HG02970 (cell line): ENCODE data around the gene MAN2B2.

ENCODE experiments used
- ATAC-seq: cut with Tn5 transposase; IDR thresholded peaks from one replicate; pipeline ENCODE4 v1.9.1; 2021; ENCODE audit warnings: mild to moderate bottlenecking, moderate library complexity, moderate number of reproducible peaks; ENCODE audit not compliant: unreplicated experiment, low FRiP score

The MAN2B2 gene

DNA sequence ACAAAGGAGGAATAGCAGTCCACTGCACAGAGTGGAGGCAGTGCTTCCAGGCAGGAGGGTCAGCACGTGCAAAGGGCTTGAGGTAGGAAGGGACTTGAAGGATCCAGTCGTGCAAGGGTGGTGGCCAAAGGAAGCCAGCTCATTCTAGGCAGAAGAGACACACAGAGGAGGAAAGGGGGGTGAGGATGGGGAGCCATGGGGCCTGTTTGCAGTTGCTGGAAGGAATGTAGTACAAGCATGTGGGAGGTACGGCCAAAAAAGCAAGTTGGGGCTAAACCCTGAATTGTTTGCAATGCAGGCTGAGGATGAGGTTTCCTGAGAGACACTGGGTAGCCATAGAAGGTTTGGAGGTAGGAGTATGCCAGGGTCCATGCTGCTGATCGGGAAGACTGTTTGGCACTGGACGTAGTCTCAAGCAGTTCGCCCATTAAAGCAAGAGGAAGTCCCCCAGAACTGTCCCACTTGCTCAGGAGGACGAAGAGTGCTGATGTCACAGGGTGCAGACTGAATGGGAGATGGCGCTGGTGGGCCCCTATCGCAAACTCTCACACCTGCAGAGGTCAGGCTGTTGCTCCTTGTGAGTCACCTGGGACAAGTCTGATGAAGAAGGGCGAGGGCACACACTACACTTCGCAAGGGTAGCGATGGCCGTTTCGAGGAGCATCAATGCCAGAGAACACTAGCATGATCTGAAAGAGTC is 9.1 kb upstream of the MAN2B2 start:
- no peak for ATAC-seq

DNA sequence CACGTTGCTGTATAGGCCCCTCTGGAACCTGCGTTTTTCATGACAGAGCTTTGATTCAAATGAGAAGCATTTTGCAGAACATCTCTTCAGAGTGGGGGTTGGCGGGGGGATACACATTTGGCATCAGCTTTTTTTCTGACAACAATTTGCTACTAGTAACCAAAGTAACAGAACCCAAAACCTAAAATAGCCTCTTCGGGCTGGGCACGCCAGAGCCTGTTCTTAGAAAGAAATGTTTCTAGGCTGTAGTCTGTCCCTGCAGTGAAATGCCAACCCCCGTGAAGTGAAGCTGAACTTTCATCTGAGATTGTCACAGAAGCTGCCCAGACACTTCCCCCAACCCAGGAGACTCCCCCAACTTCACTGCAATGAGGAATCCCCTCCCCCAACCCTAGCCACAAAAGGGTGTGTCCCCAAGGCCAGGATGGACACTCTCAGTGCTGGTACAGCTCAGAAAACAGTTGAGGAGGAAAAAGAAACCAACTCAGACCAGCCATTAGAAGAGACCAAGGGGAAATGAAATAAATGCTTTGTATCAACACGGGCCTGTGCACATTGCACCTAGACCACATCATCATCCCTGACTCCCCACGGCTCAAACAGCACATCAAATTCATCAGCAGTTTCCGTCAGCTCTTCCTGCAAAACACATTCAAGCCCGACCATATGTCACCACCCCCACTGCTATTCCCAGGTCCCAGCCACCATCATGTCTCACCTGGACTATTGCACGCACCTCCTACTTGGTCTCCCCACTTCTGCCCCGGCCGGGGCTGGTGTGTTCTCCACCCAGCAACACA is 8.4 kb upstream of the MAN2B2 start:
- no peak for ATAC-seq

DNA sequence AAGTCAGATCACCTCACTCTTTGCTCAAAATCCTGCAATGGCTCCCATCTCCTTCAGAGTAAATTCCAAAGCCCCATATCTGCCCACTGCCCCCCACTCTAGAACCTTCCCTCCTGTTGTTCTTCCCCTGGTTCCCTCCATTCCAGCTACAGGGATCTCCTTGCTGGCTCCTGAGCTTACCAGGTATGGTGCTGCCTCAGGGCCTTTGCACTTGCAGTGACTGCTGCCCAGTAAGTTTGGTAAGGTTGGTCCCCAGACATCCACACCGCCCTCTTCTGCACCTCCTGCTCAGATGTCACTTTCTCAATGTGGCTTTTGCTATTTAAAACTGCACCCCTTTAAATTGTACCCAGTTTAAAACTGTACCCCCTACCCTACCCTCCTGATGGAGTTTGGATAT is 7.8 kb upstream of the MAN2B2 start:
- no peak for ATAC-seq

DNA sequence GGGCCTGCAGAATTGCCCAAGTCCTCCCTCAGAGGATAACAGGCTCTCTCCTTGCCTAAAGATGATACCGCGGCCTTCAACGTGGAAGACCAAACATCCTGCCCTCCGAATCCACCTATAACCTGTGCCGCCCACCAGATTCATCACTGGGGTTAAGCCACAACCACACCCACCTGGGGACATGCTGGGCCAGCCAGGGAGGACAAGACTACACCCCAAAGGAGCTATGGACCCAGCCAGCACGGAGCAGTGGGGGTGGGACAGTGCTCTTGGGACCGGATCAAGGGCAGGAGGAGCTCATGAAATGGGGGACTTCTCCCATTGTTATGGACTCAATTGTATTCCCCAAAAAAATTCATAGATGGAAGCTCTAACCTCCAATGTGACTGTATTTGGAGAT is 6.8 kb upstream of the MAN2B2 start:
- no peak for ATAC-seq

DNA sequence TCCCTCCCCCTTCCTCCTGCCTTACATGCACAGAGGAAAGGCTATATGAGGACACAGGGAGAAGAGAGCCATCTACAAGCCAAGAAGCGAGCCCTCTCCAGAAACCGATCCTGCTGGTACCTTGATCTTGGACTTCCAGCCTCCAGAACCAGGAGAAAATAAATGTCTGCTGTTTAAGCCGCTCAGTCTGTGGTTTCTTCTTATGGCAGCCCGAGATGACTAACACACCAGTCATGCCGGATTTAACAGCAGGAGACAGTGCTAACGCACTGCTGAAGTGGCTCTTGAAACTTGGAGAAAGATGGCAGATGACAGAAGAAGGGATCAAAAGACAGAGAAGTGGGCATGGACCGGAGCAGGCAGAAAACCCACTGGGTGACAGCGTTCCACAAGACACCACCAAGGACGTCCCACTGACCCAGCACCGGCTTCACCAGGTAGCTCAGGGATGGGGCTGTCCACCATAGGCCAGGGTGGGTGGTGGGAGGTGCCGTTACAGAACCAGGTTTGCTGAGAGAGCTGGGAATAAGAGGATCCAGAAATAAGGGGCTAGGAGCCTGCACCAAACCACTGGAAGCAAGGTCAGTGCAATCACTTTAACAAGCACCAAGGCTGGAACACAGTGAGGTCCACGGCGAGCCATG is 6.2 kb upstream of the MAN2B2 start:
- no peak for ATAC-seq

DNA sequence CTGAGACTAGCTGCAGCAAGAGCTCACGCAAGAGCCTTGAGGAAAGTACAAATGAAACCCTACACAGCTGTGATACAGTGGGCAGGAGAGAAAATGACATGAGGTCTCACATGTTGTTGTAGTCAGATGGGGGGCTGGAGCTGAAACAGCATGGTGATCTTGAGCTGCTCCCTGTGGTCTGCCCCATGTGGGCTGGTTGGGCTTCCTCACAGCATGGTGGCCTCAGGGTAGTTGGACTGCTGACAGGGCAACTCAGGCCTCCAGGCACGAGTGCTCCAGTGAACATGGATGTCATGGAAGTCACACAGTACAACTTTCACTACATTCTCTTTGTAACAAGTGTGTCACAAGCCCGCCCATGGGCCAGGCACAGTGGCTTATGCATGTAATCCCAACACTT is 3.4 kb upstream of the MAN2B2 start:
- no peak for ATAC-seq

DNA sequence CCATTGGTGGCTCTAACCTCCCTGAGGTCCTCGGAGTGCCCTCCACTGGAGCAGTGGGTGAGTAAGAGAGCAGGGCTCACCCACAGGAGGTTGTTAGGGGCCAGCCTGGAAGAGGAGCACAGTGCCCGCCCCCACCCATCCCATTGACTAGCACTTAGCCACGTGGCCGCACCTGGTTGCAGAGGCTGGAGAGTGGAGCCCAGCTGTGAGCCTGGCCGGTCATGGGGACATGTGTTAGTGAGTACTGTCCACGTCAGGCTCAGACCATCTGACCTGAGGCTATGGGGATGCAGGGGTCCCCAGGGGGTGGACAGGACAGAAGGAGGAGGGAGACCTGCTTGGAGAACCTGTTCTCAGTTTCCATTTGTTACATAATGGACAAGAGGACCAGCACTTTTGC is 1.4 kb upstream of the MAN2B2 start:
- no peak for ATAC-seq

DNA sequence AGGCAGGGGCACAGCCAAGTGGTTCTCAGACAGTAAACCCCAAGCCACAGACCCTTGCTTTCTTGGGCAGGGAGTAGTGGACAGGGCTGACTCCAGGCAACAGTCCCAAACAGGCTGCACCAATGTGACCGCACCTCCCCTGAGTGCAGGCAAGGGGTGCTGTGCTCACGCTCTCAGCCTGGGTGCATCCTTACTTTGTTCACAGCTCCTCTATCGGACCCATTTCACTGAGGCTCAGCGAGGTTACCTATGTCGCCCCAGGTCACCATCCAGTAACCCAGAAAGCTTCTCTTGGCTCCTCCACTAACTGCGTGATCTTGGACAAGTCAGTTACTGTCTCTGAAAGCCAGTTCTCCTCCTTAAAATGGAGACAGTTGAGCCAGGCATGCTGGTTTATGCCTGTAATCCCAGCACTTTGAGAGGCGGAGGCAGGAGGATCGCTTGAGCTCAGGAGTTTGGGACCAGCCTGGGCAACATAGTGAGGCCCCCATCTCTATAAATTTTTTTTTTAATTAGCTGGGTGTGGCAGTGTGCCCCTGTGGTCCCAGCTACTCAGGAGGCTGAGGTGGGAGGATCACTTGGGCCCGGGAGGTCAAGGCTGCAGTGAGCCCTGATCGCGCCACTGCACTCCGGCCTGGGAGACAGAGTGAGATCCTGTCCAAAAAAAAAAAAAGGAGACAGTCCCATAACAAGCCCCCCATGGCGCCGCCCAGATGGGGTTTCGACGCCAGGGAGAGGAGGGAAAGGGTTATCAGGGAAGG is 823 bp upstream of the MAN2B2 start:
- no peak for ATAC-seq

DNA sequence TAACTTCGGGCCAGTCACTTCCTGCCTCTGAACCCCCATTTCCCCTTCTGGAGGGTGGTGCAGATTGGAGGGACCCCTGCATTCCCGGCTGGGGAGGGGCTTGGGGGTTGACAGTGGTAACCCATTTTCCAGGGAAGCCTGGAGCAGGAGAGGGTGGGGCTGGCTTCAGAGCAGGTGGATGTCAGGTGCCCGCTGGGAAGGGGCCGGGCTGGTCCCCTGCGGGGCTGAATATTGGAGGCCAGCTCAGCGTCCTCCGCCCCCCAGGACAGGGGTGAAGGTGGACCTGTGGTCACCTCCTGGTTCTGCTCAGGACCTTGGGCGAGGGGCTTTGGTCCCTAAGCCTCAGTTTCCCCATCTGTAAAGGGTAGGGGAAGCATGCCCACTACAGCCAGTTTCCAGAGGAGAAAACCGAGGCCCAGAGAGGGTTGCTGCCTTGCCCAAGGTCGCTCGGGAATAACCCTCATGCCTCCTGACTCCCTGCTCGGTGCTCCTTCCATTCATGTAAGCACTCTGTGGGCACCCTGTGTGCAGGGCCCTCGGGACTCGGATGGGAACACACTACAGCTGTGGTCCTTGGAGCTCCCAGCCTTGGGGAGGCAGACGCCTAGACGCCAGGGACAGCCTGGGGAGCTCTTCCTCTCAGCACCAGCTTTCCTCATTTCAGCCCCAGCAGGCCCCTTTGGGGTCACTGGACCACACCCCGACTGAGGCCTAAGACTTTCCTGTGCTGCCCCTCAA is 683 bp downstream of the MAN2B2 start:
- no peak for ATAC-seq

DNA sequence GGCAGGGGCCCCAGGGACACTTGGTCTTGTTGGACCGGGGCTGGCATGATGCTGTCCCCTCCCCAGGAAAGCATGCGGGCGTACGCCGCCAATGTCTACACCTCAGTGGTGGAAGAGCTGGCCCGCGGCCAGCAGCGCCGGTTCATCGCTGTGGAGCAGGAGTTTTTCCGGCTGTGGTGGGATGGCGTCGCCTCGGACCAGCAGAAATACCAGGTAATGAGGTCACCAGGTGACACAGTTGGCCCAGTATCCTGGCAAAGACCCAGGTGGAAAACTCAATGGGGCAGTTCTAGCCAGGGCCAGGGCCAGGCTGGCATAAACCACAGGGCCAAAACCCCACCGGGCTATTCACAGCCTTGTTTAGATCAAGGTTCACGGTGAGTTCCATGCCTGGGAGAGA is 1.5 kb downstream of the MAN2B2 start:
- ATAC-seq, result no peak

DNA sequence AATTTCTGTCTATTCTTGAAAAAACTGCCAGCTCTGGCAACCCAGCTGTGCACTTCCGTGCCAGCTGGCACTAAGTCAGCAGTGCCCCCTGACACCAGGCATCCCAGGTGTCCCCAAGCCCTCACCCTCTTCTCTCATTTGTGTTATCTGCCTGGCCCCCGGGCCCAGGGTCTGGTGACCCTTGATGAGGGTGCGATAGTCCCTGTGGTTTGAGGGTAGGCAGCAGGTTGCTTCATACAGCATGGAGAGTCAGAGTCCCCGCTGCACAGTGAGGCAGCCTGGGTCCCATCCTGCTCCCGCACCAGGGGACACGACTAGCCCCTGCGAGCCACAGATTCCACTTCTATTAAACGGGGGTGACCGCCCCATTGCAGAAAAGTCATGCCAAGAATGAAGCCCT is 1.9 kb downstream of the MAN2B2 start:
- ATAC-seq, result no peak

DNA sequence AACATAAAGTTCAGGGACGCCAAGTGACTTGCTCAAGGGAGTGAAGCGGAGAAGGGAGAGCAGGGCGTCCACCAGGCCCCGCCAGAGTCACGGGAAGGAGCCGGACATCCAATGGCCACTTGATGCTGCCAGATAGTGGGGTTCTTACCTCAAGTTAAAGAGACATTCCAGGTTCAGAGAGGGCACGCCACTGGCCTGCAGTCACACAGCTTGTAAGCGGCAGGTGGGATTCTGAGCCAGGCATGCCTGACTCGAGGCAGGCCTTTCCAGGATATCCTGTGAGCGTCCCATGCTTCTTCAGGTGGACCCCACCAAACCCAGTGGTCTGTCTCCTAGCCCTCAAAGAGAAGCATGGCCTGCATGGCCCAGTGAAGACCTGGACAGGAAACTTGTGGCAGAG is 2.4 kb downstream of the MAN2B2 start:
- no peak for ATAC-seq

DNA sequence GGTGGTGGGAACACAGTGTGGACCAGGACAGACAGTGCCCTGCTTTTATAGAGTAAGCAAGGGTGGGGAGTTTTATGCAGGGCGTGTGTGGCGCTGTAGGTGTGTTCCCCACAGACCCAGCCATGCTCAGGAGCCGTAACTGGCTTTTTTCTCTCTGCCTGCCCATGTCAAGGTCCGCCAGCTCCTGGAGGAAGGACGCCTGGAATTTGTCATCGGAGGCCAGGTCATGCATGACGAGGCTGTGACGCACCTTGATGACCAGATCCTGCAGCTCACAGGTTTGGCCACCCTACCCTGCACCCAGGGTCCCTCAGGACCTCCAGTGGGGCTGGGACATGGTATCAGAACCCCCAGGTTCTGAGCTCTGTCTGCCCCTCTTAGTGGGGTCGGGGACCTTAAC is 3.2 kb downstream of the MAN2B2 start:
- ATAC-seq, result no peak

DNA sequence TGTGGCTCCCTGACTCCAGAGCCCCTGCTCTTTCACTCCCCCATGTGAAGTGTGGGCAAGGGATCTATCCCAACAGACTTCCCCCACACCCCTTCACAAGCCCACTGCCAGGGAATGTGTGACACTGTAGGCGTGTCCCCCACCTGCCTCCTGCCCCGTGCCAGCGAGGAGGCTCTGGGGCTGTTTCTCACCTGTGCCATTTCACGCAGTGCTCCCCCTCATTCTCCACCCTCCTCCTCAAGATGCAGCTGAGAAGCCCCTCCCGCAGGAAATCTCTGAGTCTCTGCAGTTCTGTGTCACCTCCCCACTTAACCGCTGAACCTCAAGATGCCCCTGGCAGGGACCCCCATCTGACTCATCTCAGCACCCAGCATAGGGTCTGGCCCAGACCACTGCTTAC is 5.4 kb downstream of the MAN2B2 start:
- ATAC-seq, result no peak

DNA sequence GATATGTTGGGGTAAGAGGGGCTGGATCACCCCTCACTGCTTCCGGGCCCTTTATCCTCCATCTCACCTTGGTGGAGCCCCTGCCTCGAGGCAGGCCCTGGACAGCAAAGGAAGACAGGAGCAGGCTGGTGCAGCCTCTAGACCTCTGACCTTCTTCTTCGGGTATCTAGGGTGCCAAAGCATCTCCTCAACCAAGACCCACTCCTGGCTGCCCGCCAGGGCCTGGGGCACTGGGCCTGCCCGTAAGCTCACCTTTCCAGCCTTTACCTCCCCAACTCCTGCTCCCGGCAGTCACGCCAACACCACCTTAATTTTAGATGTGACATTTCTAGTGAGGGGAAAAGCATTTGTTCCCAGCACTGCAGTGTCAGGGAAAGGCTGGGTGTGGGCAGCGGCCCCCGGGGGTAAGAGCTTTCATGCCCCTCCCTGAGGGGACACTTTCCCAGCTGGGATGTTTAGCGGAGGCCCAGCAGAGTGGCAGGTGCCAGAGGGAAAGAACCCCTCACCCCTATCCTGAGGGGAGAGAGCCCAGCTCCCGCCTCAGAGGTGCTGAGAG is 6.7 kb downstream of the MAN2B2 start:
- no peak for ATAC-seq

DNA sequence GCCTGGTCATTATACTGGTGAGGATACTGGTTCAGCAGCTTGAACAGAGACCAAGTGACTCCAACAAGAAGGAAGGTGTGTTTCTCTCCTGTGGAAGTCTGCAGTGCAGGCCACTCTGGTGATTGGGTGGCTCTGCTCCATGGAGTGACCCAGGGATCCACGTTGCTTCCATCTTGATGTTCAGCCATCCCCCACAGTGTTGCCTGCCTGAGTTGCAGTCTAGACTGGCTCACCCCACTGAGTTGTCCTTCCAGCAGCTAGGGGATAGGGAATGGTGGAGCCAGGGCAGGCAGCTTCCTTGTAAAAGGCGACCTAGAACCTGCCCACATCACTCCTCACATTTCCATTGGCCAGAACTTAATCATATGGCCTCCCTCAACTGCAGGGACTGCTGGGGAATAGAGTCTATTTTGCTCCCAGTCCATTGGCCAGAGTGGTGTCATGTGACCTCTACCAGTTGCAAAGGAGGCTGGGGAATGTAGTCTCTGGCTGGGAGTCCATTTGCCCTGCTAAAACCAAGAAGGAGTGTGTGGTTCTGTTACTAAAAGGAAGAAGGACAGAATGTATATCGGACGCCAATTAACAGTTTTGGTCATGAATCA is 8.0 kb downstream of the MAN2B2 start:
- ATAC-seq, result no peak

DNA sequence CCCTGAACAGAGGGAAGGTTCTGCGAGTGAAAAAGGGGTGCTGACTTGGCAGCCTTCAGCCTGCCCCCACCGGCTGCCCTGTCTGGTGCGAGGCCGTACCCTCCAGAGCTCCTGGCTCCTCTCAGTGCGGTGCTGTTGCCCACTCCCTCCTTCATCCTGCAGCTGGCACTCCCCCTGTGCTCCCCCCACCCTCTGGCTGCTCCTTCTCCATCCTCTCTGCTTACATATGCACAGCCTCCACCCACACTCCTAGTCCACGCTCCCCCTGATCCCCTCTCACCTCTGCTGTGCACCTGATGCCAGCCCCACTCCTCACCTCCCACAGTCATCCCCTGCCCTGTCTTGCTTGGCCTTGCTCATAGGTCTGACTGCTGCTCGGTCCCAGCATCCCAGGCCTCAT is 9.9 kb downstream of the MAN2B2 start:
- no peak for ATAC-seq

DNA sequence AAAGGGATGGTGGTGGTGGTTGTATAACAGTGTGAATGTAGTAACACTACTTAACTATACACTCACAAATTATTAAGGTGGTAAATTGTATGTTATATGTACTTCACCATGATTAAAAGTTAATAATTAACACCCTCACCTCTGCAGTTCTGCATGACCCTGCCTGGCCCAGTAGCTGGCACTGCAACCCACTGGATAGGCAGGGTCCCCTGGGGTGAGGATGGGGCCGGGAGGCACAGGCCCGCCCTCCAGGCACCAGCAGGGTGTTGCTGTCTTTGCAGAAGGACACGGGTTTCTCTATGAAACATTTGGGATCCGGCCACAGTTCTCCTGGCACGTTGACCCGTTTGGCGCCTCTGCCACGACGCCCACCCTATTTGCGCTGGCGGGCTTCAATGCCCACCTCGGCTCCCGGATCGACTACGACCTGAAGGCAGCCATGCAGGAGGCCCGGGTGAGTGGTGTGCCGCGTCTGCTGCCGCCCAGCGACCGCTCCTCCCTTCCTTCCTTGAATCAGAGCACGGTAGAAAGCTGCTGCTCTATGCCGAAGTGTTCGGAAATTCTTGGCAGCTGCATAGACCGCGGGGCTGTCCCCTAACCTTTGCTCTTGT is 11.8 kb downstream of the MAN2B2 start:
- no peak for ATAC-seq

DNA sequence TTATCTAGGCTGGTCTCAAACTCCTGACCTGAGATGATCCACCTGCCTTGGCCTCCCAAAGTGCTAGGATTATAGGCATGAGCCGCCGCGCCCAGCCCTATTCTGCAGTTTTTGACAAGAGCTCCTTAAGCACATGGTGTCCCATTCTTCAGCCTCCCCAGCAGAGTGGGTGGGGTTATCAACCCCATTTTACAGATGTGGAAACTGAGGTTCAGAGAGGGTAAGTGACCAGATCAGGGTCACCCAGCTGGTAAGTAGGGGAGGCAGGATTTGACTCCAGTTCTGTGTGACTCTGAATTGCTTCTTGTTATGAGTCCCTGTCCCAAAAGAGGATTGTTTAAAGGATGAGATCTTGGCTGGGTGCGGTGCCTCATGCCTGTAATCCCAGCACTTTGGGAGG is 14.5 kb downstream of the MAN2B2 start:
- ATAC-seq, result no peak
